HG03025 (cell line): Measurements from ENCODE around the gene ALX3.
"Not testable (repeated sequence)": the region's sequence is repeated elsewhere in the genome, so short reads cannot be mapped to it uniquely, and the experiment has no call there.

ENCODE experiments used
- ATAC-seq: cut with Tn5 transposase; IDR thresholded peaks from one replicate; pipeline ENCODE4 v1.9.1; 2021; ENCODE audit warnings: mild to moderate bottlenecking, moderate library complexity; ENCODE audit not compliant: unreplicated experiment, low FRiP score

ALX3 gene

DNA sequence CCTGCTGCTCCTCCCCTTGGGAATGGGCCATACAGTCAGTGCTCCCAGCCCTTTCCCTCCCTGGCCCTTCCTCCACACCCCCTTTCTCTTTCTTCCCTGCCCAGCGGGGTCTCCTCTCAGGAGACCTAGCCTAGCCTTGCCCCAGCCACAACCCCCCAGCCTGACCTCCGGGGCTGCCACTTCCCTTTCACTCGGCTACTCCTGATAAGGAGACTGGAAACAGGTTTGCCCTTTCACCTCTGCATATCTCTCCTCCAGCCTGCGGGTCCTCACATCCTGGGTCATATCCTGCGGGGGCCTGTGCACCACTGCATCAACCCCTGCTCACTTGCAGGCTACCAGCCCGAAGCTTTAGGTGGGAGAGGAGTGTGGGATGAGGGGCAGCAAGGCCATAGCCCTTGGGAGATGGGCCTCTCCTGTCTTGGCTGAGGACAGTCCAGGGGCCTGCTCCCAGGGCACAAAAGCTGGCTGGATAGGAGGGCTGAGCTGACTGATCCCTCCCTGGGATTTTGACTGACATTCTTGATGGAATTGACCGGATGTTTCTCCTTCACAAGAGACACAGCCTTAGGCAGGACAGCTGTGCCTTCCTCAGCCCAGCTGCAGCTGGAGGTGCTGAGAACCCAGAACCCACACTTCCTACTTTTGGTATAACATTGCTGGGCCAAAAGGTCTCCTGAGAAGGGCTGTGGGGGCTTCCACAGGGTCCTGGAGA lies 19.2 kb upstream of the ALX3 start:
- ATAC-seq, result no peak

DNA sequence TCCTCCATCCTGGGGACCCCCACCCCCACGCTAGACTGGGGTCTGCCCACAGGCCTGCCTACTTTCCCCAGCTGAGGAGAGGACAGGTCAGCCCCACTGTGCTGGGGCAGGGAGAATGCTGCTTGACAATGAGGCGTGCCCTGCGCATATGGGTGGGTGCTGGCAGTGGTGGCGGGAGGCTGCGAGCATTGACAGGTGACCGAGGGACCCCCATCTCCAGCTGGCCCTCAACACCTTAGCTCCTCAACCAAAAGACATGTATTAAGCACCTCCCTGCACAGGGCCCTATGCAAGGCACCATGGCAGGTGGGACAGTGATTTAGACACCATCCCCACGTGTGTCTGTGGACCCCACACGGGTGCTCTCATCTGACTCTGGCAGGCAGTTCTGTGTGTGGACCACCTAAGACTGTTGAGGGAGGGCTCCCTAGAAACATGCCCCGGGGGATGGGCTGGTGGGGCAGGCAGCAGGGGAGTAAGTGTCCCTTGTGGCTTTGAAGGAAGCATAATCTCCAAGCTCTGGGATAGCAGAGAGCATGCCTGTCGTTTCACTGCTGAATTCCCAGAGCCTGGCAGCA lies 18.4 kb upstream of the ALX3 start:
- ATAC-seq, result no peak

DNA sequence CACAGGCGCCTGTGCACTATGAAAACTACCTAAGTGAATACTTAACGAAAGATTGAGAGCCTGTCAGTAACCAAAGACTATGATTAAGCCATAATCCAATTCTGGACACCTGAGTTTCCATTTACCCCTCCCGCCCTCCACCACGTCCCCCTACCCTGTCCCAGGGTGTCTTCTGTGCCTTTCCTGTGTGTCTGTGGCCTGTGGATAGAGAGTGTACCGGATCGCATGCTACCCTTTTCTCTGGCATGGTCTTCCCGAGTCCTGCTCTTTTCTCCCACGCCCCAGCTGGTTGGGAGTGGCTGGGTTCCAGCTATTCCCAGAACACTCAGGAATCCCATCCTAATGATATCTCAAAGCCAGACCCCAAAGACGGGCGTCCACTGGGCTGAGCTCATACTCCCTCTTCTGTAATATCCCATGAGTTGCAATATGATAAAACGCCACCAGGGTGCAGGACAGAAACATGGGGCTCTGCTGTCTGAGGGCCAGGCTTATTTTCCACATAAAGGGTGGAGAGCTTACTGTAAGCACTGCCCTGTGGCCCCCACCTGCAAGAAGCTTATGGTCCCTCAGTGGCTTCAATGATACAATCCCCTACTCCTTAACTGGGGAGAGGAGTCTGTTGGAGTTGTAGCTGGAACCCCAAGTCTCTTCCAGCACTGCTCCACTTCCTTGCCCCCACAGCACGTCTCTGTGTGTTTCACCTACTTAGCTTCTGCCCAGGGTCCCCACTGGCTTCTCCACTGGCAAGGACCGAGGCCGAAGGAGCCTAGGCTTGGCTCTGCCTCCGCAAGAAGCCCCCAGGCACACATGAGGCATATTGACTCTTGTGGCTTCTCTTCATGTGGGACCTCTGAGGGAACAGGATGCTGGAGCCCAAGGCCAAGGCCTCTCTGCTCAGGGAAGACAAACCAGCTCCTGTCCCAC lies 17.6 kb upstream of the ALX3 start:
- ATAC-seq, result no peak

DNA sequence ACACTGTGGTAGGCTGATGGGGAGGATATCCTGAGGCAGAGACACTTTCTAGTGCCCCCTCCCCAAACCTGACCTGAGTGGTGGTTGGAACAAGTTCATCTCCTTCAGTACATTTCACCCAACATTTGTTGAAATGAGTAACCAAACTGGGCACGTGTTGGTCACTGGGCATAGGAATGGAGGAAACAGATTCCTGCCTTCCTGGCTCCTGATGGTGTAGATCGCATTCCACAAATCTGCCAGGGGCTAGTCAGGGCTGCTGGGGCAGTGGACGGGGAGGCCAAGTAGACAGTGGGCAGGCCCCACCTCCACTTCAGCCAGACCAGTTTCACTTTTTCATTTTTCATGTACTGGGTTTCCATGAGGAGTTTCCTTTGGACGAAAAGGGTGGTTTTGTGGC lies 16.5 kb upstream of the ALX3 start:
- no peak for ATAC-seq

DNA sequence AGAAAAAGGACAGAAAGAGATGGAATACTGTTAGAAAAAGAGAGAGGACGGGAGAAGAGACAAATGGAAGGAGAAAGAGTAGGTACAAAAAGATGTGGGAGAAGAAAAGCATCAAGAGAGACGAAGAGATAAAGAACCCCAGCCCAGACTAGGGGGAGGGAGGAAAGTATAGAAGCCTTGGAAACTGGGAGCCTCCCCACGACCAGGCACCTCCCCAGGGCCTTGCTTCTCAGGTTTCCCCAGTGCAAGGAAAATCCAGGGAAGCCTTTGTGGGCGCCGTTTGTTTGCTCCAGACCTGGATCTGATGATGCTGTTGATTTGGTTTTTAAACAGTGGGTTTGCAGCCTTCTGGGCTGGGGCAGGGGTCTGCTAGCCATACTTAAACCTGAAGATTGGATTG lies 15.2 kb upstream of the ALX3 start:
- no peak for ATAC-seq

DNA sequence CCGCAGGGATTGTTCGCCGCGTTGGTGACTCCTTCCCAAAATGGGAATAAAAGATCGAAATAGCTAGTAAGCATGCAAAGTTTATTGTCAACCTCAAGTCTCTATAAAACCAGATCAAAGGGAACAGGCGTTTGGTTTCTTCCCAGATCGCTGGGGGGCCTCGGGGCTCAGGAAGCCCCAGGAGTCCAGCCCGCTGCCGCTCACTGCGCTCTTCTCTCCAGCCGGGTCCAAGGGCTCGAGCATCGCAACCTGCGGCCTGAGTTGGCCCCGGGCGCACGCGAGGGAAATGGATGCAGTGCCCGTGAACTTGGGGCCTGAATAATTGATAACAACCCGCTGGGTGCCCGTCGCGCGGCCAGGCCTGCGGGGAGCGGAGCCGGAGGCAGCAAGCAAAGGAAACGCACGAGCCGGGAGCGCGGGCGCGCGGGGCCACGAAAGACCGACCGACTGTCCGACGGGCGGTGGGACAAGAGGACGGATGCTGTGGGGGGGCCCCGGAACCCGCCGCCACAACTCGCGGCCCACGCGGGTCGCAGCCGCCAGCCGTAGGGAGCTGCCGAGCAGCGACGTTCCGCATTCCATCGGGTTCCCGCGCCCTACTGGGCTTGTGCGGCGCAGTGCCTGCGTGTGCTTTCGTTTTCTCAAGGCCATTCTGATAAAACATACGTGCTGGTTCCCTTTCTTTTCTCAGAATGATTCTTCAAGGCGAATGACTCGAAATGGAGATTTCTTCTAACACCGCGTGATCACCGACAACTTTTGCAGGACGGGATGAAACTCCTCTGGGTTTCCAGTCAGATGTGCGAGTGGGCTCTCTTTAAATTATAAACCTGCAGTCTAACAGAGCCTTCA lies 14.0 kb upstream of the ALX3 start:
- ATAC-seq, result no peak

DNA sequence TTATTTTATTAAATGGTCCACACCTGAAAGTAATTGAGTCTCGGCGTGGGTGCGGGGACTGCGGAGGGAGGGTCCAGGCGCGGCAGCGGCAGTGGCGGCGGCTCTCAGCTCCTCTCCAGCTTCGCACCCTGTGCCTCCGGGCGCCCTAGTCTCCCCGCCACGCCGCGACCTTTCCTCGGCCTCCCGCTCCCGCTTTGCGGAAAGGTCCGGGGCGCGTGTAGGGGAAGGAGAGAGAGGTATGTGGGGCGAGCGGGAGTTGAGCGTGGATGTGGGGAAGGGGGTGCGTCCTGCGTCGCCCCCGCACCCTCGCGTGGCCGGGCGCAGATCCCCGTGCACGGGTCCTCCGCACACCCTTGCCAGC lies 13.4 kb upstream of the ALX3 start:
- no peak for ATAC-seq

DNA sequence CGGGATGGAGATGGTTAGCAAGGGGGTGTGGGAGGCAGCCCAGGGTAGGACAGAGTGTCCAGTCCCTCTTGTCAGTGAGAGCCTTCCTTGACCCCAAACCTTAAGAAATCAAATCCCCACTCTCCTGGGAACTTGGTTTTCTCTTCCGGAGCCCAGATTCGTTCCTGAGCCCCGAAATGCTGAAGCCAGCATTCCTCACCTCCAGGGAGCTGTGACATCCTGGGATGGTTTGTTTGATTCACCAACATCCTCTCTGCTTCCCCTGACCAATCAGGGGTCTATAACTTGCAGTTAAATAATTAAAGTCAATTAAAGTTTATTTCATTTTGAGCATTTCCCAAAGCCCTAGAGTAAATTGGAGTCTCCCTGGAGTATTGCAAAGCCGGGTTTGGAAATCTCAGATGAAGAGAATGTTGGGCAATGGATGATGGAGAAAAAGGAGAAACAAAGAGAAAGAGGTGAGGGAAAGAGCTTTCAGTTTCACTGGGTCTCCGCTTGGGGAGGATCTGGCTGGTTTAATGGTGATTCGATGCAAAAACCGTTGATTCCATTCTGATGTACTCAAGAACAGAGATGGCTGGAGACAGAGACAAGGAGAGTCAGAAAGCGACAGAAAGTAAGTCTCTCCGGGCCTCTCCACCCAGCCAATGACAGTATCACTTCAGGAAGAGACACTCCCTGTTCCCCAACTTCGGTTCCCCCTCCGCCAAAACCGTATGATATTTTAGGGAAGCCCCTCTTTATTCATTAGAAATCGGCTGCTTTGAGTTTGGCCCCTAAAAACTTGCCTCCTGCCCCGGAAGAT lies 12.8 kb upstream of the ALX3 start:
- ATAC-seq, result no peak

DNA sequence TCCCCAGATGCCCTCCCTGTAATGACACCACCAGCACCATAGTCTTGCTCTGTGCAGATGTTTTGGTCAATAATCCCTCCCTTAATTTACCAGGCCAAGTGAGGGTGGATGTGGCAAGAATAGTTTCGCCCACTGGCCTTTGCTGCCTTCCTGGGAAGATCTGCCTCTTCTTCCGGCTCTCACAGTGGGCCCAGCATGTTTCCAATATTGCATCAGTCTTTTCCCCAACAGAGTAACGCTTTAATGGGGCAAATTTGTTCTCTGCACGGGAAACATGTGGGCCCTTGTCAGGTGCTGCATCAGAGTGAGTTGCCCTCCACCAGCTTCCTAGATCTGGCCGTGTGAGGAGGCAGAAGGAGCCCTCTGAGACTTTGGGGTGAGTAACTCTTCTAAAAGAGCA lies 12.0 kb upstream of the ALX3 start:
- no peak for ATAC-seq

DNA sequence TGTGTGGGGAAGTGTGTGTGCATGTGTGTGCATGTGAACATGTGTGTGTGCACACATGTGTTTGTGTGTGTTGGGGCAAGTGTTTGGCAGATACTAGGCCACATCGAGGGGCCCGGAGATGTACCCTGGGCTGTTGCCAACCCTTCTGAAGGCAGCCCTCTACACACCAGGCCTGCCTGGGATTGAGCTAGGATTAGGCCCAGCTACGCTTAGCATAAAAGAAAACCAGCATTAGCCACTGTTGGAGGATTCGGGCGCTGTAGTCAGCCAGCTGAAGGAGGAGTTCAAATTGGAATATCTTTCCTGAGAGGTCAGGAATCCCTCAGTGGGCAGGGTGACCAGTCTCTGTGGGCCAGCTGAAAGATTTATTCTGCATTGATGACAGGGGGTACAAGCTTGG lies 10.6 kb upstream of the ALX3 start:
- no peak for ATAC-seq

DNA sequence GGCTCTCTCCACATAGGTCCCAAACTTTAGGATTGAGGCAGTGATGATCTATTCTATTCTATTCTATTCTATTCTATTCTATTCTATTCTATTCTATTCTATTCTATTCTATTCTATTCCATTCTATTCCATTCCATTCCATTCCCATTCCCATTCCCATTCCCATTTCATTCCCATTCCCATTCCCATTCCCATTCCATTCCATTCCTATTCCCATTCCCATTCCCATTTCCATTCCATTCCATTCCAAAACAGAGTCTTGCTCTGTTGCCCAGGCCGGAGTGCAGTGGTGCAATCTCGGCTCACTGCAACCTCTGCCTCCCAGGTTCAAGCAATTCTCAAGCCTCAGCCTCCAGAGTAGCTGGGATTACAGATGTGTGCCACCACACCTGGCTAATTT lies 9.5 kb upstream of the ALX3 start:
- not testable (repeated sequence) for ATAC-seq

DNA sequence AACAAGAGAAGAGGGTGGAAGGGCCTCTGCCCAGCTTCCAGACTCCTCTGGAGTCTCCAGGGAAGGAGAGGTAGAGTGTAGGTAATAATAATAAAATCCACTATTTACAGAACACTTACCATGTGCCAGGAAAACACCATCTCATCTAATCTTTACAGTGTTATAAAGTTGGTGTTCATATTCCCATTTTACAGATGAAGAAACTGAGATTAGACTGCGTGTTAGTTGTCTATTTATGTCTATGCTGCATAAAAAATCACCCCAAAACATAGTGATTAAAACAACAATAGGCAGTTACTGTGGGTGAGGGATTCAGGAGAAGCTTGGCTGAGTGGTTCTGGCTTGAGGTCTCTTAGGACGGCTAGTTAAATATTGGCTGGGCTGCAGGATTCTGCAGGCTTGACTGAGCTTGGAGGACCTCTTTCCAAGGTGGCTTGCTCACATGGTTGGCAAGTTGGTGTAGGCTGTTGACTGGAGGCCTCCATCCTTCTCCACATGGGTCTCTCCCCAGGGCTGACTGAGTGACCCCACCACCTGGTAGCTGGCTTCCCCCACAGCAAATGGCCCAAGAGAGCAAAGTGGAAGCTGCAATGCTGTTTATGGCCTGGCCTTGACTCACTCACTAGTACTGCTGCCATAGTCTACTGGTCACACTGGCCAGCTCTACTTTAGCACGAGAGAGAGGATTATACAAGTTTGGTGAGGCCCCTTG lies 6.5 kb upstream of the ALX3 start:
- ATAC-seq, result no peak

DNA sequence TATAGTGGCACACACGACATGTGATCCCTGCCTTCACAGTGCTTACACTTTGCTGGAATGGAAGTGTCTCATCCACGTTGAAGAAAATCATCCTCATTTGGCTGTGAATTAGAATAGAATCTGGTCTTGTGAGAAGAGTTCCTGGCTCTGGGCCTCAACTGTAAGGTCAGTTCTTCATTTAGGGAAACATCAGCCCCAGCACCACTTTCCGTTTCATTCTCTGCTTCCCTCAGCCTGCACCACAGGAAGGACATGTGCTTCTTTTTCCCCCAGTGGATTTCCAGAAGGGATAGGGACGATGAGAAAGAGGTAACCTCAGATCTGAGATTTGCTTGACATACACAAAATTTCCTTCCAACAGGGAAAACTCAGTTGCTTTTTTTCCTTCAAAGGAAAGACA lies 3.7 kb upstream of the ALX3 start:
- ATAC-seq, result no peak

DNA sequence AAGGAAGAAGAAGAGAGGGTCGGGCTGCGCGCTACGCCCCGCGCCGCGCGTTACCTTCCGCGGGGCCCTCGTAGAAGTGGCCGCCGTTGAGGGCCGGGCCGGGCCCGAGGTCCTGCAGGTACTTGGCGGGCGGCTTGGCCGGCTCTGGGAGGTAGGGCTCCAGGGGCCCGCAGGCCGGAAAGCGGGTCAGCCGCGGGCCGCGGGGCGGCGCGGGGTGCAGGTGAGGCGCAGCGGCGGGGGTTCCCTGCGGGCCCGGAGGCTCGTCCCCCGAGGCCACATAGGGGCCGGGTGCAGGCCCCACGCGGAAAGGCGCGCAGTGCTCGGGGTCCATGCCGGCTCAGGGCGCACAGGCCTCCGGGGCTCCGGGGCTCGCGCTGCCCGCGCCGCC lies 196 bp downstream of the ALX3 start:
- no peak for ATAC-seq

DNA sequence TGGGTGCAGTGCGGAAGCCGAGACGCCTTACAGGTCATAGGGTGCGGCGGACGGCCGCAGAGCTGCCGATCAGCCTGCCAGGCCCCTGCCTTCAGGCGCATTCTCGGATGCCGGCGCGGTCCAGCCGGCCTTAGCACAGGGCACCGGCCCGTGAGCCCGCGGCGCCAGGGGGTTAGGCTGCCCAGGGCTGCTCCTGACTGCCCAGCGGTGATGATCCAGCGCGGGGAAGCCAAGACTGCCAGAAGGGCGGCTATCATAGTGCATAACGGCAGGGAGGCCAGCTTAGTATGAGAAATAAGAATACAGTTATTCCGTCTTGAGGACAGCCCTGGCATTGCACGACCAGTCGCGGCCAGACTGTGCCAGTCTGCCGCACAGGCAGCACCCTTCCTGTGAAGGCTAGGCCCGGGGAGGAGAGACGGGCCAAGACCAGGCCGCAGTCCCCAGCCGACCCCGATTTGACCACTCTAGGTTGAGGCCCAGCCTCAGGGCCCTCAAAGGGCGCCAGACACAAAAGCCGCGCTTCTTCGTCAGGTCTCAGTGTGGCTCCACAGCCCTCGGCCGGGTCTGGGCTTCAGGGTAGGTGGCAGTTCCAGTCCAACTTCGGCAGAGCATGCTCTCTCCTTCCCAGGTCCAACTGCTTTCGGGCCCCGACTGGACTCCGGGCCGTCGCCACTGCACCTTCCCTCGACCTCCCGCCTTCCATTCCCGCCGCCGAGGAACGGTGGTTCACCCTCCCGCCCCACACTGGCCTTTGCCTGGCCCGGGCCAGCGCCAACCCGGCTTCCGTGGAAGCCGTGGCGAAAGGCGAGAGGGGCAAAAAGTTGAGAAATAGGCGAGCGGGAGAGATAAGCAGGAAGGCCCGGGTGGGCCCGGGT lies 829 bp downstream of the ALX3 start:
- no peak for ATAC-seq

DNA sequence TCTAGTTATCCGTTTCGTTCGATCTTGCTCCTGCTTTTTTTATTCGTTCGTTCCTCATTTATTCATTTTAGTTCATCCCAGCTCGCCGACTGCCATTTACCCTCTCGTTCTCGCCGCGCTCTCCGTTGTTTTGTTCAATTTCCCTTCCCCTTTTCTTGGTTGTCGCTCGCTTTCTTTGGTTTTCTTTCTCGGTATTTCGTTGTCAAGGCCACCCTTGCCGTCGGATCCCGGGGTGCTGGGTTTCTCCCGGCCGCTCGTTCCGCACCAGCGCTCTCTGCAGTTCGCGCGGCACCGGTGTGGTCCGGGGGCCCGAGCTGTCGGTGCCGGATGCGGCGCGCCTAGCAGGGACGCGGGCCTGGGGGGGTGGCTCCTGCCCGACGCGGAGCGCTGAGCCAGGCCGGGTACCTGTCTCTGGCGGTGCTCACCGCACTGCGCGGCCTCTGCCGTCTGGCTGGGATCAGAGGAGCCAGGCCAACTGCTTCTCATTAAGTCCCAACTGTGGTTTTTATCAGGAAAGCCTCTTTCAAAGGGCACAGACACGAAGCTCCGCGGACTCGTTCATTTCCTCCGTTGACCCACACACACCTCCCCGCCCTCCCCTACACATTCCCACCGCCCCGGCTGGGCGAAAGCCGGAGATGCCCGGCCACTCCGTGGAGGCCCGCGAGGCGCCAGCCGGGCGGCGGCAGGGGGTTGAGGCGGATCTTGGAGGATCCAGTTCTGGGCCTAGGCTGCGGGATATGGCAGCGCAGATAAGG lies 1.6 kb downstream of the ALX3 start:
- no peak for ATAC-seq

DNA sequence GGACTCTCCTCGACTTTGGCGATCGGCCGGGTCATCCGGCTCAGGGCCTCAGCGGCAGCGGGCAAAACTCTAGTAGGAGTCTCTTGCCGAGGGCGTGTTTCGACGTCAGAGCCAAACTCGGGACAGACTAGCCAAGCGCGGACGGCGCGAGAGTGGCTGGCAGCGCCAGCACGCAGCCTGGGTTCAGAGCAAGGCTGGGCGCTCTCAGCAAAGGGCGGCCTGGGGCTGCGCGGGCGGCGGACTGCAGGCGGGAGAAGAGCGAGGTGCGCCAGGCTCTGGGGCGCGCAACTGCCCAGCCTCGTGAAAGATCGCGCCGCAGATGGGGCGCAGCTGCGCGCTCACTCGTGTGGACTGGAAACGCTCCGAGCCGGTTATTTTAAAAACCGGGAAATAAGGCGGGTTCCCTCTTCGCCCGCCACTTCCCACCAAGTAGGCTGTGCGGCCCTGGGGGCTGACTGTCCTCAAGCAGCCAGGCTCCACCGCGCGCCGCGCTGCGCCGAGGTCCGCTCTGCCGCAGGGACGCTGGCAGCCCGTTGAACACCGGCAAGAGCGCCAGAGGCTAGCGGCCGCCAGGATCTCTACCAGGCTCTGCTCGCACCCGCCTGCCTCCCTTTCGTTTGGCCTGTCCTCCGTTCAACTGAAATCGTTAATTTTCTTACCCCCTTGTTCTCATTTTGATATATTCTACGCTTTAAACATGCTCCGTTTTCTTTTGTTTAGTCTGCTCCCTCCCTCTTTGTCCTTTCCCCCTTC lies 2.4 kb downstream of the ALX3 start:
- no peak for ATAC-seq
